Body of pancreas (tissue), 4 donors: ENCODE results near the gene SLC25A15. TPM values are rescaled to one million over a fixed set of nuclear protein-coding genes. Genes with fewer than 3 reads are reported as not detected.
A peak's percentile ranks its signal among the peaks of the same experiment; 100 is the strongest.
"Not testable (repeated sequence)": the region's sequence is repeated elsewhere in the genome, so short reads cannot be mapped to it uniquely, and the experiment has no call there.

Experiments
- ATAC-seq: fragments of 150-250 bp; one replicate; pipeline ENCODE4 v1.9.1; 2016
- DNase-seq, 4 donors: peaks; one replicate each; pipeline ENCODE4 v3.0.0-alpha.2; 2019
- H3K27ac ChIP-seq, 4 donors: fragments of 200-600 bp; sonication (generic); 1 replicate in 3 of 4; 2 replicates in 1 of 4; pipeline versions ENCODE4 v1.5.1 to v1.6.1; 2016 to 2019; ENCODE audit warnings: mild to moderate bottlenecking in 1 of 4, mixed read lengths in 1 of 4, moderate library complexity in 1 of 4
- H3K27me3 ChIP-seq, 2 donors: fragments of 200-600 bp; sonication (generic); one replicate each; pipeline ENCODE4 v1.6.0; 2016; ENCODE audit warnings: mild to moderate bottlenecking in 1 of 2
- H3K36me3 ChIP-seq, 2 donors: fragments of 200-600 bp; sonication (generic); replicated peaks in 1 of 2; 2 replicates each; pipeline ENCODE4 v1.5.1; 2016; ENCODE audit warnings: low read depth in 2 of 2; ENCODE audit not compliant: insufficient read depth in 1 of 2
- H3K4me1 ChIP-seq: fragments of 200-600 bp; sonication (generic); one replicate; pipeline ENCODE4 v1.6.0; 2016
- H3K4me3 ChIP-seq, 2 donors: fragments of 200-600 bp; sonication (generic); 1 replicate in 1 of 2; 2 replicates in 1 of 2; pipeline ENCODE4 v1.5.1; 2016 to 2019
- H3K9me3 ChIP-seq, 3 donors: fragments of 200-600 bp; sonication (generic); 1 replicate in 2 of 3; 2 replicates in 1 of 3; pipeline ENCODE4 v1.5.1; 2016
- CTCF ChIP-seq, 7 experiments: fragments of 450-650 bp in 4 of 7; fragments of 200-600 bp in 3 of 7; sonication (generic) in 3 of 7; IDR thresholded peaks; one replicate each; pipeline ENCODE4 v1.5.1; 2016 to 2019; ENCODE audit warnings: antibody characterized with exemption in 7 of 7
- POLR2A ChIP-seq, 3 donors: fragments of 450-650 bp; IDR thresholded peaks; one replicate each; pipeline ENCODE4 v1.6.1; 2016; ENCODE audit warnings: antibody characterized with exemption in 3 of 3, mild to moderate bottlenecking in 2 of 3
- WGBS, 2 donors: methylation state at CpG; one replicate each; pipeline ENCODE4 v1.1.5; 2017; 5-methylcytosine and 5-hydroxymethylcytosine counted together
- intact Hi-C: fragments of 100-400 bp; cut with DNase I; formaldehyde crosslinking; loops from one replicate; pipeline ENCODE4 v1.15.1; 2023
- total RNA-seq, 2 donors: library from RNA; depleted of rRNA; stranded (reverse); fragments of >200 nt; gene quantifications; one replicate each; pipeline ENCODE4 v1.1.0, GENCODE V29; 2016

Gene SLC25A15
- total RNA-seq, 2 donors from 2014 or later = 4.6 to 27.8 TPM

- TF ChIP-seq CTCF (IDR thresholded peaks at IDR 0.05) (no peak), POLR2A (IDR thresholded peaks at IDR 0.05) (no peak)
Observed at GRCh38 chr13:40786568-40786996, 2.8 kb upstream of the SLC25A15 start.

GRCh38 chr13:40787062-40787461, 2.3 kb upstream of the SLC25A15 start:
- Histone ChIP-seq H3K36me3 (no peaks in the 10 kb centered on the region), H3K27ac (no peak overlapping the region), H3K27me3 (no peaks in the 10 kb centered on the region), H3K4me1 (peaks cover 23% of the 10 kb centered on the region), H3K4me3 (no peak overlapping the region), H3K9me3 (no peaks in the 10 kb centered on the region)
- intact Hi-C loops = no loop called here
- TF ChIP-seq CTCF (IDR thresholded peaks at IDR 0.05) = no peak
- TF ChIP-seq POLR2A (IDR thresholded peaks at IDR 0.05) = no peak
- ATAC-seq = no peak
- DNase-seq = no peak
- WGBS, 2 donors = 75% methylated on average over 5 of the region's 5 CpGs

More at GRCh38 chr13:40786568-40786996, 2.8 kb upstream of the SLC25A15 start:
- Histone ChIP-seq H3K4me3 (no peak overlapping the region), H3K9me3 (no peaks in the 10 kb centered on the region), H3K36me3 (no peaks in the 10 kb centered on the region), H3K27me3 (no peaks in the 10 kb centered on the region), H3K27ac (no peak overlapping the region), H3K4me1 (peaks cover 19% of the 10 kb centered on the region)
- no peak for DNase-seq
- 76 to 91% methylated on average over 4 of the region's 4 CpGs for WGBS, 2 donors
- intact Hi-C loops = no loop called here
- ATAC-seq = no peak

GRCh38 chr13:40788540-40789274, 704 bp upstream of the SLC25A15 start:
- H3K27me3 ChIP-seq, DNase-seq, intact Hi-C loops, H3K36me3 ChIP-seq, H3K9me3 ChIP-seq: not testable (repeated sequence)
- ATAC-seq = peak; percentile 3
- H3K4me1 ChIP-seq = peaks cover 37% of the 10 kb centered on the region
- 44 to 64% methylated on average over 15 to 18 of the region's 18 CpGs for WGBS, 2 donors
- H3K27ac ChIP-seq = peak overlapping the region; percentile 75 to 91 (median 87)
- H3K4me3 ChIP-seq = peak overlapping the region in 1 of 2 donors; percentile 12

- no peak for TF ChIP-seq POLR2A (IDR thresholded peaks at IDR 0.05)
- no peak for TF ChIP-seq CTCF (IDR thresholded peaks at IDR 0.05)
- no peak for ATAC-seq
- WGBS, 2 donors = 12% methylated on average over 8 to 9 of the region's 9 CpGs
- DNase-seq = no peak
- H3K9me3 ChIP-seq = no peaks in the 10 kb centered on the region
- H3K27ac ChIP-seq = peak overlapping the region; percentile 75 to 91 (median 87)
- H3K27me3 ChIP-seq = no peaks in the 10 kb centered on the region
- H3K36me3 ChIP-seq = no peaks in the 10 kb centered on the region
- intact Hi-C loops = no loop called here
- peak overlapping the region; percentile 6 to 36 for H3K4me3 ChIP-seq
- peaks cover 46% of the 10 kb centered on the region for H3K4me1 ChIP-seq
Observed at GRCh38 chr13:40790154-40790616, 774 bp downstream of the SLC25A15 start.

GRCh38 chr13:40792284-40793051, 3.1 kb downstream of the SLC25A15 start:
- no peak overlapping the region for H3K4me3 ChIP-seq
- intact Hi-C loops = no loop called here
- H3K27me3 ChIP-seq = no peaks in the 10 kb centered on the region
- no peak overlapping the region for H3K27ac ChIP-seq
- no peak for ATAC-seq
- TF ChIP-seq POLR2A (IDR thresholded peaks at IDR 0.05) (no peak), CTCF (IDR thresholded peaks at IDR 0.05) (no peak)
- no peaks in the 10 kb centered on the region for H3K36me3 ChIP-seq
- no peak for DNase-seq
- peaks cover 57% of the 10 kb centered on the region for H3K4me1 ChIP-seq
- 86 to 88% methylated on average over 8 to 10 of the region's 10 CpGs for whole genome bisulfite sequencing, 2 donors
- H3K9me3 ChIP-seq = no peaks in the 10 kb centered on the region
